ENCODE results near the gene C20orf96.

DNA sequence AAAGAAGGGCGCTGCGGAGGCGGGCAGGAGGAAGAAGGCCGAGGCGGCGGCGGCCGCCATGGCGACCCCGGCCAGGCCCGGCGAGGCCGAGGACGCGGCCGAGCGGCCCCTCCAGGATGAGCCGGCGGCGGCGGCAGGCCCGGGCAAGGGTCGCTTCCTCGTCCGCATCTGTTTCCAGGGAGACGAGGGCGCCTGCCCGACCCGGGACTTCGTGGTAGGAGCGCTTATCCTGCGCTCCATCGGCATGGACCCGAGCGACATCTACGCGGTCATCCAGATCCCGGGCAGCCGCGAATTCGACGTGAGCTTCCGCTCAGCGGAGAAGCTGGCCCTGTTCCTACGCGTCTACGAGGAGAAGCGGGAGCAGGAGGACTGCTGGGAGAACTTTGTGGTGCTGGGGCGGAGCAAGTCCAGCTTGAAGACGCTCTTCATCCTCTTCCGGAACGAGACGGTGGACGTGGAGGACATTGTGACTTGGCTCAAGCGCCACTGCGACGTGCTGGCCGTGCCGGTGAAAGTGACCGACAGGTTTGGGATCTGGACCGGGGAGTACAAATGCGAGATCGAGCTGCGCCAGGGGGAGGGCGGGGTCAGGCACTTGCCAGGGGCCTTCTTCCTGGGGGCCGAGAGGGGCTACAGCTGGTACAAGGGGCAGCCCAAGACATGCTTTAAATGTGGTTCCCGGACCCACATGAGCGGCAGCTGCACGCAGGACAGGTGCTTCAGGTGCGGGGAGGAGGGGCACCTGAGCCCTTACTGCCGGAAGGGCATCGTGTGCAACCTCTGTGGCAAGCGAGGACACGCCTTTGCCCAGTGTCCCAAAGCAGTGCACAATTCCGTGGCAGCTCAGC is 7.6 kb upstream of the C20orf96 start:
- TF ChIP-seq, protein P1, sequence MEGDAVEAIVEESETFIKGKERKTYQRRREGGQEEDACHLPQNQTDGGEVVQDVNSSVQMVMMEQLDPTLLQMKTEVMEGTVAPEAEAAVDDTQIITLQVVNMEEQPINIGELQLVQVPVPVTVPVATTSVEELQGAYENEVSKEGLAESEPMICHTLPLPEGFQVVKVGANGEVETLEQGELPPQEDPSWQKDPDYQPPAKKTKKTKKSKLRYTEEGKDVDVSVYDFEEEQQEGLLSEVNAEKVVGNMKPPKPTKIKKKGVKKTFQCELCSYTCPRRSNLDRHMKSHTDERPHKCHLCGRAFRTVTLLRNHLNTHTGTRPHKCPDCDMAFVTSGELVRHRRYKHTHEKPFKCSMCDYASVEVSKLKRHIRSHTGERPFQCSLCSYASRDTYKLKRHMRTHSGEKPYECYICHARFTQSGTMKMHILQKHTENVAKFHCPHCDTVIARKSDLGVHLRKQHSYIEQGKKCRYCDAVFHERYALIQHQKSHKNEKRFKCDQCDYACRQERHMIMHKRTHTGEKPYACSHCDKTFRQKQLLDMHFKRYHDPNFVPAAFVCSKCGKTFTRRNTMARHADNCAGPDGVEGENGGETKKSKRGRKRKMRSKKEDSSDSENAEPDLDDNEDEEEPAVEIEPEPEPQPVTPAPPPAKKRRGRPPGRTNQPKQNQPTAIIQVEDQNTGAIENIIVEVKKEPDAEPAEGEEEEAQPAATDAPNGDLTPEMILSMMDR (conservative IDR thresholded peaks at IDR 0.05) = no peak
- TF ChIP-seq EZH2 (IDR thresholded peaks at IDR 0.05; ENCODE audit: low read depth) = no peak

Data from PC-9 (cell line).